ENCODE data around the gene FADS3. TPM values are rescaled to one million over a fixed set of nuclear protein-coding genes. Genes with fewer than 3 reads are reported as not detected.

Gene FADS3
- total RNA-seq, 2 experiments from 2014 or later = 4.2 to 4.3 TPM

DNA sequence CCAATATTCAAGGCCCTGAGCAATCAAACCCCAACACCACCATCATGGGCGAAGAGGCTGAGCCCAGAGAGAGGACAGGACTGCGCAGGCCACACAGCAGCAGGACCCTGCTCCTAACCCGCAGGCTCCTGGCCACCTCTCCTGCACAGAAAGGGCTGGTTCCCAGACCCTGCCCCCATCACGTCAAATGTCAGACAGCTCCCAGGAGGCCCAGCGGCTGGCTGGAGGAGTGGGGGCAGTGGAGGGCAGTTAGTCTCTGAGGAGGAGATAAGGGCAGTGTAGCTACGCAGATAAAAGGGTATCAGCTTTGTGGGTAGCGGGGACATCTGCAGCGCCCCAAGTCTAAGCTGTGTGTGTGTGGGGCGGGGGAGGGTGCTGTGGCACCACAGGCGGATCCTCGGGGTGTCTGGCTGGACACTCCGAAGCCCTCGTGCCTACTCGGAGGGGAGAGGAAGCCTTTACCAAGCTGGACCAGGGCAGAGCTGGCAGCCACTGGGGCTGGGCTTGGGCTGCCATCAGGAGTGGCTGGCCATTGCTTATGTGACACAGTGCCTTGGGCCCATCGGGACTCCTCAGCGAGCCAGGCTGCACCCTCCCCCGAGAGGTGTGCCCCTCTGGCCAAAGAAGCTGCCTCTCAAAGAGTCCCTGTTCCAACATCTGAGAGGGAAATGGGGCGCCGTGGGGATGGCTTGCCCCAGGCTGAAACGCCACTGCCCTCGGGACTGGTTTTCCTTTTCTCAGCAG is 21.5 kb downstream of the FADS3 start:
- H3K36me3 Mint-ChIP-seq (ENCODE audit: low read depth) = no peaks in the 10 kb centered on the region
- intact Hi-C loops (cut with micrococcal nuclease) = no loop called here
- CTCF ChIA-PET = interaction anchor here (0.6 to 4.5 kb wide), 13 partner anchors 11 to 243 kb away, joined by 3 to 32 read pairs (median 7); partner anchors contain the start of gene BEST1
- H3K27ac Mint-ChIP-seq = no peak overlapping the region
- no peaks in the 10 kb centered on the region for H3K27me3 Mint-ChIP-seq (ENCODE audit: low read depth)
- DNase-seq = no peak
- H3K9me3 Mint-ChIP-seq = no peaks in the 10 kb centered on the region
- H3K4me1 Mint-ChIP-seq (ENCODE audit: low read depth) = peaks cover 2% of the 10 kb centered on the region
- H3K4me3 Mint-ChIP-seq = no peak overlapping the region

DNA sequence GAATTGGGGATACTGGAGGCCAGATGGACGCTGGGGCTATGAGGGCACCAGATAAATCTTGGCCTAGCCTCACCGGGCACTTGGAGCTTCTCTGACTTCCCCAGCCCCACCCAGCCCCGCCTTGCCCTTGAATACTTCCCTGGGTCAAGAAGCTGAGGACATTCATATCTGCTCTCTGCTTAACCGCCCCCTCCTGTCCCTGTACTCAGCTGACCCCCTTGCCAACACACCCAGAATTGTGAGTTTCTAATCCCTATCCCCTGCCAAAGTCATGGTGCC is 22.0 kb downstream of the FADS3 start:
- Mint-ChIP-seq H3K27ac (no peak overlapping the region), H3K27me3 (ENCODE audit: low read depth) (no peaks in the 10 kb centered on the region), H3K4me3 (no peak overlapping the region), H3K36me3 (ENCODE audit: low read depth) (no peaks in the 10 kb centered on the region), H3K4me1 (ENCODE audit: low read depth) (peaks cover 2% of the 10 kb centered on the region), H3K9me3 (no peaks in the 10 kb centered on the region)
- no peak for DNase-seq
- intact Hi-C loops (cut with micrococcal nuclease) = no loop called here
- CTCF ChIA-PET = interaction anchor here (1.6 to 4.5 kb wide), 6 partner anchors 12 to 239 kb away, joined by 8 to 32 read pairs (median 12); no protein-coding TSS in a partner anchor

DNA sequence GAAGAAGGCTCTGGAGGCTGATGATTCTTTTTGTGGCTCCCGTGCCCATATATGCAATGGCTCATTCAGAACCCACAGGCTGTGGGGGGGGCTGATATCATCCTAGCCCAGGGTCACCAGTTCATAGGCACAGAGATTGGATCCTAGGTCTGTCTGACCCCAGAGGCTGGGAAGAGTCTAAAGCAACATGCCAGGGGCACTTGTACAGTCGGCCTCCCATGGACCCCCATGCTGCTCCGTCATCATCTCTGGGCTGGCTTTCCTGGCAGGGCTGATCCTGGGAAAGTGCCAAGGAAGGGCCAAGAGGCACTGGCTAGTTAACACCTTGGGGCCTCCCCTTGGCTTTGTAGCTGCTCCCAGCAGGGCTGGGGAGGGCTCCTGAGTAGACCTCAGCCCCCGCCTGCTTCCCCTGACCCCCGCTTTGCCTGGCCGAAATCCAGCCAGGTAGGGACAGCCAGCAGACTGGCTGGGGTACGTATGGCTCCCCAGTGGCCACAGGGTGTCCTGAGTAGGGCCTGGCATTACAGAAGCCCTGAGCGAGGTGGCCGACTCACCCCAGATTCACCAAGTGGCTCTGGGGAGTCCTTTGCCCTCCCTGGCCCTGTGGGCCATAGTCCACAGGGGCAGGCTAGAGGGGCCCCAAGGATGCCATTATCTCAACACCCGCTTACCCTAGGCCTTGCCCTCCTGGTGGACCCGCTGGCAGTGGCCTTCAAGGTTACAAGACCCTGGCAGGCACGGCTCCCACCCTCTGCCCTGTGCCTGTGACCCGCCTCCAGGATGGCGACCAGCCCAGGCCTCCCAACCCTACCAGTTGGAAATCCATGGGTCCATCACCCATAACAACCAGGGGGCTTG is 22.5 kb downstream of the FADS3 start:
- H3K27me3 Mint-ChIP-seq (ENCODE audit: low read depth) = no peaks in the 10 kb centered on the region
- DNase-seq = no peak
- no peak overlapping the region for H3K4me3 Mint-ChIP-seq
- intact Hi-C loops (cut with micrococcal nuclease) = no loop called here
- CTCF ChIA-PET = interaction anchor here (2.0 to 4.5 kb wide), 3 partner anchors 71 to 213 kb away, joined by 8 to 32 read pairs (median 16); no protein-coding TSS in a partner anchor
- H3K36me3 Mint-ChIP-seq (ENCODE audit: low read depth) = no peaks in the 10 kb centered on the region
- H3K27ac Mint-ChIP-seq = no peak overlapping the region
- no peaks in the 10 kb centered on the region for H3K9me3 Mint-ChIP-seq
- peaks cover 2% of the 10 kb centered on the region for H3K4me1 Mint-ChIP-seq (ENCODE audit: low read depth)

DNA sequence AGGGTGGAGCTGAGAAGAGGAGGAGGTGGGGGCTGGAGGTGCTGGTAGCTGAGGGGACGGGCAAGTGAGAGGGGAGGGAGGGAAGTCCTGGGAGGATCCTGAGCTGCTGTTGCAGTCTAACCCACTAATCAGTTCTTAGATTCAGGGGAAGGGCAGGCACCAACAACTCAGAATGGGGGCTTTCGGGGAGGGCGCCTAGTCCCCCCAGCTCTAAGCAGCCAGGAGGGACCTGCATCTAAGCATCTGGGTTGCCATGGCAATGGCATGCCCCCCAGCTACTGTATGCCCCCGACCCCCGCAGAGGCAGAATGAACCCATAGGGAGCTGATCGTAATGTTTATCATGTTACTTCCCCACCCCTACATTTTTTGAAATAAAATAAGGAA is 24.4 kb downstream of the FADS3 start:
- Mint-ChIP-seq H3K27ac (no peak overlapping the region), H3K4me3 (no peak overlapping the region), H3K36me3 (ENCODE audit: low read depth) (no peaks in the 10 kb centered on the region), H3K27me3 (ENCODE audit: low read depth) (no peaks in the 10 kb centered on the region), H3K9me3 (no peaks in the 10 kb centered on the region), H3K4me1 (ENCODE audit: low read depth) (peaks cover 2% of the 10 kb centered on the region)
- no peak for DNase-seq
- CTCF ChIA-PET = interaction anchor here (1.2 to 2.0 kb wide), 2 partner anchors 32 to 215 kb away, joined by 3 to 6 read pairs; no protein-coding TSS in a partner anchor
- intact Hi-C loops (cut with micrococcal nuclease) = no loop called here

DNA sequence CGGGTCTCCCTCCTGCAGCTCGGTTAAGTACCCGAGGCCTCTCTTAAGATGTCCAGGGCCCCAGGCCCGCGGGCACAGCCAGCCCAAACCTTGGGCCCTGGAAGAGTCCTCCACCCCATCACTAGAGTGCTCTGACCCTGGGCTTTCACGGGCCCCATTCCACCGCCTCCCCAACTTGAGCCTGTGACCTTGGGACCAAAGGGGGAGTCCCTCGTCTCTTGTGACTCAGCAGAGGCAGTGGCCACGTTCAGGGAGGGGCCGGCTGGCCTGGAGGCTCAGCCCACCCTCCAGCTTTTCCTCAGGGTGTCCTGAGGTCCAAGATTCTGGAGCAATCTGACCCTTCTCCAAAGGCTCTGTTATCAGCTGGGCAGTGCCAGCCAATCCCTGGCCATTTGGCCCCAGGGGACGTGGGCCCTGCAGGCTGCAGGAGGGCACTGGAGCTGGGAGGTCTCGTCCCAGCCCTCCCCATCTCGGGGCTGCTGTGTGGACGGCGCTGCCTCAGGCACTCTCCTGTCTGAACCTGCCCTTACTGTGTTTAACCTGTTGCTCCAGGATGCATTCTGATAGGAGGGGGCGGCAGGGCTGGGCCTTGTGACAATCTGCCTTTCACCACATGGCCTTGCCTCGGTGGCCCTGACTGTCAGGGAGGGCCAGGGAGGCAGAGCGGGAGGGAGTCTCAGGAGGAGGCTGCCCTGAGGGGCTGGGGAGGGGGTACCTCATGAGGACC is 25.0 kb downstream of the FADS3 start:
- Mint-ChIP-seq H3K4me3 (no peak overlapping the region), H3K36me3 (ENCODE audit: low read depth) (peaks cover 2% of the 10 kb centered on the region), H3K9me3 (no peaks in the 10 kb centered on the region), H3K27ac (no peak overlapping the region), H3K27me3 (ENCODE audit: low read depth) (no peaks in the 10 kb centered on the region), H3K4me1 (ENCODE audit: low read depth) (peaks cover 2% of the 10 kb centered on the region)
- no peak for DNase-seq
- CTCF ChIA-PET = interaction anchor here (1.2 to 2.0 kb wide), 2 partner anchors 33 to 216 kb away, joined by 3 to 6 read pairs; no protein-coding TSS in a partner anchor
- intact Hi-C loops (cut with micrococcal nuclease) = no loop called here

DNA sequence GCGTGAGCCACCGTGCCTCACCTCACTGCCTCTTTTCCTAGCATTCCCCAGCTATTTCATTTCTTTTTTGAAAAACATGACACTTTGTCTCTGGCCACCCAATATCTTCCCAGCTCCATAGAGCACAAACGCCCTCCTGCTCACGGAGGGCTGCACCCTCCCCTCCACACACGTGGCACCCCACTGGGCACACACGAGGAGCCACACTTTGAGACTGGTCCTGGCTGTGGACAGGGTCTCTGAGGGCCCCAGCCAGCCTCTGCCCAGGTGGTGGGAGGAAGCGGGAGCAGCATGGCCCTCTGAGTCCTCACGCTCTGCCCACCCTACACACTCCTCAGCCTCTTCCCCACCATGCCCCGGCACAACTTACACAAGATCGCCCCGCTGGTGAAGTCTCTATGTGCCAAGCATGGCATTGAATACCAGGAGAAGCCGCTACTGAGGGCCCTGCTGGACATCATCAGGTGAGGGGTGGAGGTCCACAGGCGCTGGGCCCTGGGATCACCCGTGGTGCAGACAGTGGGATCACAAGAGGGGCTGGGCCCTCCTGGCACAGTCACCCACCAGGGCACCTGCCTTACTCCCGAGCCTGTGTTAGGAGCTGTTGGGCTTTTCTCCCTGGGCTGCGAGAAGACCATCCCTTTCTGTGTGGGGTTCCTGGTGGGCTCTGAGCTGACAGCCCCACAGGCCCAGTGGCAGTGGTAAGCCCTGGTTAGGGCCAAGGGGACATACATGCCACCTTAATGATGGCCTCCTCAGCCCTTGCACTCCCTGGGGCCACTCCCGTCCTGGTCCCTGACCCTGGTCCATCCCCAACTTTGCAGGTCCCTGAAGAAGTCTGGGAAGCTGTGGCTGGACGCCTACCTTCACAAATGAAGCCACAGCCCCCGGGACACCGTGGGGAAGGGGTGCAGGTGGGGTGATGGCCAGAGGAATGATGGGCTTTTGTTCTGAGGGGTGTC is 26.2 kb downstream of the FADS3 start:
- DNase-seq = no peak
- no peaks in the 10 kb centered on the region for H3K27me3 Mint-ChIP-seq (ENCODE audit: low read depth)
- no peaks in the 10 kb centered on the region for H3K9me3 Mint-ChIP-seq
- CTCF ChIA-PET = no interaction called here
- peaks cover 2% of the 10 kb centered on the region for H3K36me3 Mint-ChIP-seq (ENCODE audit: low read depth)
- H3K4me3 Mint-ChIP-seq = no peak overlapping the region
- intact Hi-C loops (cut with micrococcal nuclease) = no loop called here
- no peak overlapping the region for H3K27ac Mint-ChIP-seq
- H3K4me1 Mint-ChIP-seq (ENCODE audit: low read depth) = no peaks in the 10 kb centered on the region

DNA sequence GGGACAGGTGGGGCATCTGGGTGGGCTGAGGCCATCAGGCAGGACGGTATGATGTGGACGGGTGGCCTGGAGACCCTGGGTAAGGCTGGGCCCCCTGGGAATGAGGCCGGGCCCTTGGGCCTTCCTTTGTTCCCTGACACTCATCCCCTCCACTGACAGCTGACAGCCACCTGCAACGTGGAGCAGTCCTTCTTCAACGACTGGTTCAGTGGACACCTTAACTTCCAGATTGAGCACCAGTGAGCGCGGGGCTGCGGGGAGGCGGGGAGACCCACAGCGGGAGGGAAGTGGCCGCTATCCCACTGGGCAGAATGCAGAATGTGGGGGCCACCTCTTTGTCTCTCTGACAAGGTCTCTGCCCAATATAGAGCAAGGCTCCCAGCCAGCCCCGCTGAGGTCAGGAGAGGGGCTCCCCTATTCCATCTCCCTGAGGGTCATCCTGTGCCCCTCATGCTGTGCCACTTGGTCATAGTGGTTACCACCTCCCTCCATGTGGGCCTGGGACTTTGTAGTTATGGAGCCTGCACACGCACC is 27.7 kb downstream of the FADS3 start:
- H3K9me3 Mint-ChIP-seq = no peaks in the 10 kb centered on the region
- H3K36me3 Mint-ChIP-seq (ENCODE audit: low read depth) = peaks cover 2% of the 10 kb centered on the region
- no peaks in the 10 kb centered on the region for H3K27me3 Mint-ChIP-seq (ENCODE audit: low read depth)
- no peak for DNase-seq
- CTCF ChIA-PET = interaction anchor here (0.6 to 0.7 kb wide), 2 partner anchors 183 to 280 kb away, joined by 3 to 5 read pairs; no protein-coding TSS in a partner anchor
- H3K4me3 Mint-ChIP-seq = no peak overlapping the region
- H3K27ac Mint-ChIP-seq = no peak overlapping the region
- intact Hi-C loops (cut with micrococcal nuclease) = no loop called here
- H3K4me1 Mint-ChIP-seq (ENCODE audit: low read depth) = no peaks in the 10 kb centered on the region

DNA sequence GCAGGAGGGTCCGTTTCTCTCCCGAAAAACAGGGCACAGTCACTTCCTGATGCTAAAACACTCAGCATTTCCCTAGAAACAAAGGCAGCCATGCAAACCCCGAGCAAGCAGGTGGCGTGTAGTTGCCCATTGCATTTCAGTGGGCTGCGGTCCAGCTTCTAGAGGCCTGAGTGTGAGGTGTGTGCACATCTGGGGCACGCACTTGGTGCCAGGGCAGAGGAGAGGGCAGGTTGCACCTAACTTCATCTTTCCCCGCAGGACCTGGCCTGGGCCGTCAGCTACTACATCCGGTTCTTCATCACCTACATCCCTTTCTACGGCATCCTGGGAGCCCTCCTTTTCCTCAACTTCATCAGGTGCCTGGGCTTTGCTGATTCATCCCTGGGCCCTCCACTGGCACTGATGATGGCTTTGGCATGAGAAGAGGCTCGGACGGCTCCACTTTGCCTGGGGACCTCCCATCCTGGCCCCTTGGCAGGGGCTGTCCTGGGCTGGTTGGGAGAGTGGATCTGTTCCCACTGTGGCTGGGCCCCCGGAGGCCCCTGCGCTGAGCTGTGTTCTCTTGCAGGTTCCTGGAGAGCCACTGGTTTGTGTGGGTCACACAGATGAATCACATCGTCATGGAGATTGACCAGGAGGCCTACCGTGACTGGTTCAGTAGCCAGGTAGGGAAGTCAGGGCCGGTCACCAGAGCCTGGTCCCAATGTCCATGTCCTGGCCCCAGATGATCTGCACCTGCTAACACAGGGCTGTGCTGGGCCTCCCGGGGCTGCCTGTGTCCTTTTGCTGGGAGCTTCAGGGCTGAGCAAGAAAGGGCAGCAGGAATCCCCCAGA is 28.4 kb downstream of the FADS3 start:
- H3K27ac Mint-ChIP-seq = no peak overlapping the region
- intact Hi-C loops (cut with micrococcal nuclease) = no loop called here

DNA sequence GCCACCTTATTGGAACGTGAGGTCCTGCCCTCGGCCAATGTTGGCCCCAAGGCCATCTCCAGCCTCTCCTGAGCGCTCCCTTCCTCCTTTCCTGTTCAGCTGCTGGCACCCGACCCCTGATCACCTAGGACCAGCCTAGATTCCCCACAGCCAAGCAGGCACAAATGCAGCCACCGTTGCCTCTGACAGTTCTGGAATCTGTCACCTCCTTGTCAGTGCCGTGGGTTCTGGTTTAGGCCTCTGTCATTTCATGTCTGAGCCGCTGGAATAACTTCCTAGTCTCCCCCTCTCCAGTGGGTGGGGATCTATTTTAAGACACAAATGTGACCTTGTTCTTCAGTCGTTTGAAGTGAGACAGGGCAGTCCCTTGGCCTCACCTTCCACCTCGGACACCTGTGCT is 29.7 kb downstream of the FADS3 start:
- H3K4me1 Mint-ChIP-seq (ENCODE audit: low read depth) = no peaks in the 10 kb centered on the region
- intact Hi-C loops (cut with micrococcal nuclease) = no loop called here
- H3K27me3 Mint-ChIP-seq (ENCODE audit: low read depth) = no peaks in the 10 kb centered on the region
- H3K4me3 Mint-ChIP-seq = no peak overlapping the region
- peaks cover 2% of the 10 kb centered on the region for H3K36me3 Mint-ChIP-seq (ENCODE audit: low read depth)
- CTCF ChIA-PET = no interaction called here
- no peaks in the 10 kb centered on the region for H3K9me3 Mint-ChIP-seq
- no peak for DNase-seq
- no peak overlapping the region for H3K27ac Mint-ChIP-seq

More for the DNA sequence above, 28.4 kb downstream of the FADS3 start:
- DNase-seq = no peak
- H3K9me3 Mint-ChIP-seq = no peaks in the 10 kb centered on the region
- no peaks in the 10 kb centered on the region for H3K27me3 Mint-ChIP-seq (ENCODE audit: low read depth)
- H3K36me3 Mint-ChIP-seq (ENCODE audit: low read depth) = peaks cover 2% of the 10 kb centered on the region
- no peak overlapping the region for H3K4me3 Mint-ChIP-seq
- H3K4me1 Mint-ChIP-seq (ENCODE audit: low read depth) = no peaks in the 10 kb centered on the region
- CTCF ChIA-PET = no interaction called here

DNA sequence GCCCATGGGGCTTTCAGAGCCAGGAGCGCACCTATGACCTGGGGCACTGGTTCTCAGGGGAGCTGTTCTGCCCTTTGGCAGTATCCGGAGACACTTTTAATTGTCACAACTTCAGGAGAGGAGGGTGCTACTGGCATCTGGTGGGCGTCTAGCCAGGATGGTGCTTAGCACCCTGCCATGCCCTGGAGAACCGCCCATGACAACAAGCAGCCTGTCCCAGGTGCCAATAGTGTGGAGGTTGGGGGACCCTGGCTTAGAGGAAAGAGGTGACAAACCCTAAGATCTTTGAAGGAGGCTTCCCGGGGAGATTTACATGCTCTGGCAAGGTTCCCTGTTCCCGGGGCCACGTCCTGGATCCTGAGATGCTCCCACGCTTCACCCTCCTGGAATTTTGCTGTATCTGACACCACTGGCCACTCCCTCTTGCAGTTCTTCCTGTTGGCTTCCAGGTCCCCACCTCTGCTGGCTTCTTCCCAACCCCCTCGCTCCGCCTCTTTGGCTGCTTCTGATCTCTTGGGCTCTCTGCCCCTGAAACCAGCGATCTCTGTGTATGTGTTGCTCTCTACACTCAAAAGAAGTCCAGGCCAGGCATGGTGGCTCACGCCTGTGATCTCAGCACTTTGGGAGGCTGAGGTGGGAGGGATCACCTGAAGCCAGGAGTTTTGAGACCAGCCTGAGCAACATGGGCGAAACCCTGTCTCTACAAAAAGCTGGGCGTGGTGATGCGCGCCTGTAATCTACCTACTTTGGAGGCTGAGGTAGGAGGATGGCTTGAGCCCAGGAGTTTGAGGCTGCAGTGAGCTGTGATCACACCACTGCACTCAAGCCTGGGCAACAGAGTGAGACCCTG is 31.1 kb downstream of the FADS3 start:
- no peaks in the 10 kb centered on the region for H3K27me3 Mint-ChIP-seq (ENCODE audit: low read depth)
- CTCF ChIA-PET = no interaction called here

More for the DNA sequence above, 31.1 kb downstream of the FADS3 start:
- Mint-ChIP-seq H3K36me3 (ENCODE audit: low read depth) (peaks cover 2% of the 10 kb centered on the region), H3K27ac (no peak overlapping the region), H3K9me3 (no peaks in the 10 kb centered on the region), H3K4me1 (ENCODE audit: low read depth) (no peaks in the 10 kb centered on the region), H3K4me3 (no peak overlapping the region)
- DNase-seq = no peak
- intact Hi-C loops (cut with micrococcal nuclease) = no loop called here

Measured in activated naive CD4-positive, alpha-beta T cell treated with anti-CD3 and anti-CD28 coated beads for 36 hours (primary cell).